NCI-H2196 (cell line): ENCODE measurements around the gene MAK.
"Not testable (repeated sequence)": the region's sequence is repeated elsewhere in the genome, so short reads cannot be mapped to it uniquely, and the experiment has no call there.

Experiments
- DNase-seq: peaks from one replicate; lab custom pipeline; 2025; ENCODE audit not compliant: unreplicated experiment; lab: John Stamatoyannopoulos, UW

MAK gene

GRCh38 chr6:10791673-10792072 lies 46.7 kb downstream of the MAK start:
- DNase-seq: no peak

GRCh38 chr6:10779076-10779475 lies 59.3 kb downstream of the MAK start:
- no peak for DNase-seq

- DNase-seq: no peak
Measured at GRCh38 chr6:10778230-10778629, 60.1 kb downstream of the MAK start.

GRCh38 chr6:10771371-10771894 lies 66.9 kb downstream of the MAK start:
- DNase-seq: peak; percentile 20

- DNase-seq: no peak
Measured at GRCh38 chr6:10769419-10769818, 68.9 kb downstream of the MAK start.

- no peak for DNase-seq
Measured at GRCh38 chr6:10763006-10763405, 75.3 kb downstream of the MAK start.

GRCh38 chr6:10759884-10760329 lies 78.4 kb downstream of the MAK start:
- DNase-seq: peak; percentile 22

- peak; percentile 30 for DNase-seq
Measured at GRCh38 chr6:10759312-10759839, 79.0 kb downstream of the MAK start.

- DNase-seq: no peak
Measured at GRCh38 chr6:10756085-10756484, 82.3 kb downstream of the MAK start.

GRCh38 chr6:10751757-10752156 lies 86.6 kb downstream of the MAK start:
- not testable (repeated sequence) for DNase-seq

- DNase-seq: not testable (repeated sequence)
Measured at GRCh38 chr6:10750568-10750967, 87.8 kb downstream of the MAK start.

GRCh38 chr6:10749734-10750133 lies 88.6 kb downstream of the MAK start:
- DNase-seq: no peak

GRCh38 chr6:10747251-10747972 lies 90.9 kb downstream of the MAK start, which contains the start of gene TMEM14B:
Gene TMEM14B (plus strand): TSS chr6:10747805. CDS start chr6:10749246, 1,441 bp downstream.
- peak; percentile 100 for DNase-seq

- DNase-seq: peak; percentile 58
Measured at GRCh38 chr6:10746915-10747250, 91.5 kb downstream of the MAK start.

- no peak for DNase-seq
Measured at GRCh38 chr6:10745116-10745515, 93.2 kb downstream of the MAK start.

- no peak for DNase-seq
Measured at GRCh38 chr6:10743515-10743914, 94.8 kb downstream of the MAK start.

- no peak for DNase-seq
Measured at GRCh38 chr6:10742251-10742650, 96.1 kb downstream of the MAK start.

GRCh38 chr6:10741643-10742042 lies 96.7 kb downstream of the MAK start:
- DNase-seq: not testable (repeated sequence)

- DNase-seq: no peak
Measured at GRCh38 chr6:10740061-10740460, 98.3 kb downstream of the MAK start.

- no peak for DNase-seq
Measured at GRCh38 chr6:10736731-10737130, 101.6 kb downstream of the MAK start.

- no peak for DNase-seq
Measured at GRCh38 chr6:10733863-10734262, 104.5 kb downstream of the MAK start.

GRCh38 chr6:10733151-10733715 lies 105.1 kb downstream of the MAK start:
- no peak for DNase-seq
